UCSD-AML1 (cell line): ENCODE measurements around the gene ATXN3.

ENCODE experiments used
- DNase-seq: peaks from one replicate; lab custom pipeline; 2025; ENCODE audit not compliant: unreplicated experiment; lab: John Stamatoyannopoulos, UW

ATXN3 gene

DNA sequence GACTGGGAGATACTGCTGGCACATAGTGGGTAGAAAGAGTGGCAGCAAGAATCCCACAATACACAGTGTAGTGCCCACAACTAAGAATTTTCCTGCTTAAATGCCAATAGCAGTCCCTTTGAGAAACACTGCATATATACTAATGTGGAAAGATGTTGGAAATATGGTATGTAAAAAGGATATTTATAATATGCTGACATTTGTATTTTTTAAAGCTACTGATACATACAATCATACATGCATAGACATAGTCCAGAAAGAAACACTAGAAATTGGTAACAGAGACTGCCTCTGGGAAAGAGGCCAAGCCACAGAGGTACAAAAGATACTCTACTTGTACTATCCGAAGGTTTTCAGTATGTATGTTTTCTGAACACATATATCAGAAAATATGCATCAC lies 96.8 kb downstream of the ATXN3 start:
- DNase-seq: no peak
